Measurements from ENCODE around the gene MASTL.

Gene MASTL

GRCh38 chr10:27188259-27188658 is 33.1 kb downstream of the MASTL start:
- Histone ChIP-seq H3K27me3 (ENCODE audit: insufficient read depth, poor library complexity, severe bottlenecking) (no peaks in the 10 kb centered on the region), H3K27ac (replicated peaks) (no peak overlapping the region), H3K4me3 (replicated peaks; ENCODE audit: insufficient read depth, low read length) (no peak overlapping the region)
- TF ChIP-seq, protein P1, sequence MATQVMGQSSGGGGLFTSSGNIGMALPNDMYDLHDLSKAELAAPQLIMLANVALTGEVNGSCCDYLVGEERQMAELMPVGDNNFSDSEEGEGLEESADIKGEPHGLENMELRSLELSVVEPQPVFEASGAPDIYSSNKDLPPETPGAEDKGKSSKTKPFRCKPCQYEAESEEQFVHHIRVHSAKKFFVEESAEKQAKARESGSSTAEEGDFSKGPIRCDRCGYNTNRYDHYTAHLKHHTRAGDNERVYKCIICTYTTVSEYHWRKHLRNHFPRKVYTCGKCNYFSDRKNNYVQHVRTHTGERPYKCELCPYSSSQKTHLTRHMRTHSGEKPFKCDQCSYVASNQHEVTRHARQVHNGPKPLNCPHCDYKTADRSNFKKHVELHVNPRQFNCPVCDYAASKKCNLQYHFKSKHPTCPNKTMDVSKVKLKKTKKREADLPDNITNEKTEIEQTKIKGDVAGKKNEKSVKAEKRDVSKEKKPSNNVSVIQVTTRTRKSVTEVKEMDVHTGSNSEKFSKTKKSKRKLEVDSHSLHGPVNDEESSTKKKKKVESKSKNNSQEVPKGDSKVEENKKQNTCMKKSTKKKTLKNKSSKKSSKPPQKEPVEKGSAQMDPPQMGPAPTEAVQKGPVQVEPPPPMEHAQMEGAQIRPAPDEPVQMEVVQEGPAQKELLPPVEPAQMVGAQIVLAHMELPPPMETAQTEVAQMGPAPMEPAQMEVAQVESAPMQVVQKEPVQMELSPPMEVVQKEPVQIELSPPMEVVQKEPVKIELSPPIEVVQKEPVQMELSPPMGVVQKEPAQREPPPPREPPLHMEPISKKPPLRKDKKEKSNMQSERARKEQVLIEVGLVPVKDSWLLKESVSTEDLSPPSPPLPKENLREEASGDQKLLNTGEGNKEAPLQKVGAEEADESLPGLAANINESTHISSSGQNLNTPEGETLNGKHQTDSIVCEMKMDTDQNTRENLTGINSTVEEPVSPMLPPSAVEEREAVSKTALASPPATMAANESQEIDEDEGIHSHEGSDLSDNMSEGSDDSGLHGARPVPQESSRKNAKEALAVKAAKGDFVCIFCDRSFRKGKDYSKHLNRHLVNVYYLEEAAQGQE (IDR thresholded peaks at IDR 0.05; ENCODE audit: insufficient replicate concordance, low read depth), result no peak
- TF ChIP-seq POLR2AphosphoS5 (IDR thresholded peaks at IDR 0.05; ENCODE audit: low read depth), result no peak
- TF ChIP-seq GABPA (IDR thresholded peaks at IDR 0.05; ENCODE audit: low read depth), result no peak
- TF ChIP-seq SPI1 (IDR thresholded peaks at IDR 0.05; ENCODE audit: borderline replicate concordance, low read depth), result no peak
- TF ChIP-seq CTCF (IDR thresholded peaks at IDR 0.05; ENCODE audit: insufficient read depth, low read length), result no peak
- no peak for DNase-seq (ENCODE audit: low read depth in 1 of 2, low spot score in 1 of 2)

GRCh38 chr10:27188897-27189296 is 33.7 kb downstream of the MASTL start:
- Histone ChIP-seq H3K4me3 (replicated peaks; ENCODE audit: insufficient read depth, low read length) (no peak overlapping the region), H3K27me3 (ENCODE audit: insufficient read depth, poor library complexity, severe bottlenecking) (no peaks in the 10 kb centered on the region), H3K27ac (replicated peaks) (no peak overlapping the region)
- no peak for DNase-seq (ENCODE audit: low read depth in 1 of 2, low spot score in 1 of 2)
- TF ChIP-seq, protein P1 (IDR thresholded peaks at IDR 0.05; ENCODE audit: insufficient replicate concordance, low read depth), result peak; percentile 57
- TF ChIP-seq SPI1 (IDR thresholded peaks at IDR 0.05; ENCODE audit: borderline replicate concordance, low read depth), result no peak

DNA sequence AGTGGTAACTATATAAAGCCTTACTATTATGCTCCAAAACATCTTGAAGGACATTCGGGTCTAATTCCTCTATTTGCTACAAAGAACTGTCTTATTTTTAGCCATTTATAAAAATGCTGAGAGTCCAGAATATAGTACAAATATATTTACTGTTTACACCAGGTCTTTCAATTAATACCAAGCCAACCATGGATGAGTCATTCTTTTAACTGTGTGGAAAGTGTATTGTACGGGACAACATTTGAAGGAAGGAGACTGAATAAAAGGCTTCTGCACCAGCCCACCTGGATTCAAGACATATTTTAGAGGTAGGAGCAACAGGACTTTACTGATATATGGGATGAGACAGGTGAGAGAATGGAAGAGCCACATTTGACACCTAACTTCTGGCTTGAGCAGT is 35.4 kb downstream of the MASTL start:
- Histone ChIP-seq H3K4me3 (replicated peaks; ENCODE audit: insufficient read depth, low read length) (no peak overlapping the region), H3K27ac (replicated peaks) (no peak overlapping the region), H3K27me3 (ENCODE audit: insufficient read depth, poor library complexity, severe bottlenecking) (no peaks in the 10 kb centered on the region)
- DNase-seq (ENCODE audit: low read depth in 1 of 2, low spot score in 1 of 2), result no peak
- TF ChIP-seq CTCF (IDR thresholded peaks at IDR 0.05; ENCODE audit: insufficient read depth, low read length) (no peak), POLR2AphosphoS5 (IDR thresholded peaks at IDR 0.05; ENCODE audit: low read depth) (no peak), GABPA (IDR thresholded peaks at IDR 0.05; ENCODE audit: low read depth) (no peak), SPI1 (IDR thresholded peaks at IDR 0.05; ENCODE audit: borderline replicate concordance, low read depth) (no peak)
- TF ChIP-seq, protein P1 (IDR thresholded peaks at IDR 0.05; ENCODE audit: insufficient replicate concordance, low read depth), result no peak

- Histone ChIP-seq H3K27me3 (ENCODE audit: insufficient read depth, poor library complexity, severe bottlenecking) (no peaks in the 10 kb centered on the region), H3K4me3 (replicated peaks; ENCODE audit: insufficient read depth, low read length) (no peak overlapping the region), H3K27ac (replicated peaks) (no peak overlapping the region)
- TF ChIP-seq, protein P1 (IDR thresholded peaks at IDR 0.05; ENCODE audit: insufficient replicate concordance, low read depth), result no peak
- no peak for TF ChIP-seq SPI1 (IDR thresholded peaks at IDR 0.05; ENCODE audit: borderline replicate concordance, low read depth)
- TF ChIP-seq POLR2AphosphoS5 (IDR thresholded peaks at IDR 0.05; ENCODE audit: low read depth), result no peak
- no peak for TF ChIP-seq GABPA (IDR thresholded peaks at IDR 0.05; ENCODE audit: low read depth)
- no peak for TF ChIP-seq CTCF (IDR thresholded peaks at IDR 0.05; ENCODE audit: insufficient read depth, low read length)
- no peak for DNase-seq (ENCODE audit: low read depth in 1 of 2, low spot score in 1 of 2)
Measured at GRCh38 chr10:27192284-27192683, 37.1 kb downstream of the MASTL start.

Measured in HL-60 (cell line).